ENCODE measurements around the gene ZFYVE21. TPM values are rescaled to one million over a fixed set of nuclear protein-coding genes. Genes with fewer than 3 reads are reported as not detected.
A peak's percentile ranks its signal among the peaks of the same experiment; 100 is the strongest.

ZFYVE21 gene
- total and polyA plus RNA-seq, 2 donors from 2014 or later: 67.8 to 70.9 TPM

- Histone ChIP-seq H3K4me3 (ENCODE audit: low read length in 3 of 3) (no peak overlapping the region), H3K9ac (ENCODE audit: low read length in 3 of 3) (no peak overlapping the region), H3K9me3 (ENCODE audit: control insufficient read depth in 2 of 3, insufficient read depth in 1 of 3, low read length in 3 of 3) (no peaks in the 10 kb centered on the region), H3K4me1 (ENCODE audit: control insufficient read depth in 2 of 3, insufficient read depth in 2 of 3, low read depth in 1 of 3, low read length in 3 of 3) (peaks cover 0 to 7% (median 0%) of the 10 kb centered on the region in 3 donors), H3K27ac (ENCODE audit: low read depth in 2 of 2, low read length in 2 of 2) (no peak overlapping the region), H3K36me3 (ENCODE audit: control insufficient read depth in 2 of 3, insufficient read depth in 3 of 3, low read length in 3 of 3) (peaks cover 2 to 22% (median 4%) of the 10 kb centered on the region in 3 donors), H3K27me3 (ENCODE audit: control insufficient read depth, insufficient read depth, low read length) (no peaks in the 10 kb centered on the region)
- TF ChIP-seq CTCF (IDR thresholded peaks at IDR 0.05; ENCODE audit: borderline replicate concordance, extremely low read depth, insufficient read depth): no peak
- intact Hi-C loops (cut with DNase I): no loop called here
- DNase-seq (no peak), FAIRE-seq (no peak)
Measured at GRCh38 chr14:103725739-103726395, 10.3 kb downstream of the ZFYVE21 start.

GRCh38 chr14:103726474-103726873, 10.9 kb downstream of the ZFYVE21 start:
- intact Hi-C loops (cut with DNase I): no loop called here
- DNase-seq: no peak
- Histone ChIP-seq H3K4me3 (ENCODE audit: low read length in 3 of 3) (no peak overlapping the region), H3K9me3 (ENCODE audit: control insufficient read depth in 2 of 3, insufficient read depth in 1 of 3, low read length in 3 of 3) (no peaks in the 10 kb centered on the region), H3K36me3 (ENCODE audit: control insufficient read depth in 2 of 3, insufficient read depth in 3 of 3, low read length in 3 of 3) (peaks cover 2 to 22% (median 4%) of the 10 kb centered on the region in 3 donors), H3K9ac (ENCODE audit: low read length in 3 of 3) (no peak overlapping the region), H3K27ac (ENCODE audit: low read depth in 2 of 2, low read length in 2 of 2) (no peak overlapping the region), H3K27me3 (ENCODE audit: control insufficient read depth, insufficient read depth, low read length) (no peaks in the 10 kb centered on the region), H3K4me1 (ENCODE audit: control insufficient read depth in 2 of 3, insufficient read depth in 2 of 3, low read depth in 1 of 3, low read length in 3 of 3) (peaks cover 0 to 7% (median 0%) of the 10 kb centered on the region in 3 donors)
- TF ChIP-seq CTCF (IDR thresholded peaks at IDR 0.05; ENCODE audit: borderline replicate concordance, extremely low read depth, insufficient read depth): no peak
- FAIRE-seq: no peak

- DNase-seq (peak; percentile 71 to 78 (median 74)), FAIRE-seq (no peak)
- intact Hi-C loops (cut with DNase I): no loop called here
- no peaks in the 10 kb centered on the region for H3K9me3 ChIP-seq (ENCODE audit: control insufficient read depth in 2 of 3, insufficient read depth in 1 of 3, low read length in 3 of 3)
- H3K27ac ChIP-seq (ENCODE audit: low read depth in 2 of 2, low read length in 2 of 2): no peak overlapping the region
- H3K4me1 ChIP-seq (ENCODE audit: control insufficient read depth in 2 of 3, insufficient read depth in 2 of 3, low read depth in 1 of 3, low read length in 3 of 3): peaks cover 0 to 7% (median 0%) of the 10 kb centered on the region in 3 donors
- H3K9ac ChIP-seq (ENCODE audit: low read length in 3 of 3): no peak overlapping the region
- H3K36me3 ChIP-seq (ENCODE audit: control insufficient read depth in 2 of 3, insufficient read depth in 3 of 3, low read length in 3 of 3): peaks cover 2 to 22% (median 4%) of the 10 kb centered on the region in 3 donors
- H3K27me3 ChIP-seq (ENCODE audit: control insufficient read depth, insufficient read depth, low read length): no peaks in the 10 kb centered on the region
- H3K4me3 ChIP-seq (ENCODE audit: low read length in 3 of 3): no peak overlapping the region
- TF ChIP-seq CTCF (IDR thresholded peaks at IDR 0.05; ENCODE audit: borderline replicate concordance, extremely low read depth, insufficient read depth): peak; percentile 7
Measured at GRCh38 chr14:103727313-103727980, 11.8 kb downstream of the ZFYVE21 start.
